Measurements from ENCODE around the gene PLS1.
A peak's percentile ranks its signal among the peaks of the same experiment; 100 is the strongest.

Gene PLS1

GRCh38 chr3:142651711-142652110, 55.5 kb downstream of the PLS1 start:
- in situ Hi-C loops (cut with HindIII; ENCODE audit: low sequenced_read_pairs): no loop called here
- TF ChIP-seq CTCF (IDR thresholded peaks at IDR 0.05; ENCODE audit: low read depth, low read length): no peak
- no peak overlapping the region for H3K4me3 ChIP-seq (ENCODE audit: low read depth, low read length)
- no peak for DNase-seq (ENCODE audit: low read depth, low spot score)

GRCh38 chr3:142652826-142653292, 56.7 kb downstream of the PLS1 start:
- peak; percentile 11 for DNase-seq (ENCODE audit: low read depth, low spot score)
- H3K4me3 ChIP-seq (ENCODE audit: low read depth, low read length): no peak overlapping the region
- no peak for TF ChIP-seq CTCF (IDR thresholded peaks at IDR 0.05; ENCODE audit: low read depth, low read length)
- in situ Hi-C loops (cut with HindIII; ENCODE audit: low sequenced_read_pairs): no loop called here

DNA sequence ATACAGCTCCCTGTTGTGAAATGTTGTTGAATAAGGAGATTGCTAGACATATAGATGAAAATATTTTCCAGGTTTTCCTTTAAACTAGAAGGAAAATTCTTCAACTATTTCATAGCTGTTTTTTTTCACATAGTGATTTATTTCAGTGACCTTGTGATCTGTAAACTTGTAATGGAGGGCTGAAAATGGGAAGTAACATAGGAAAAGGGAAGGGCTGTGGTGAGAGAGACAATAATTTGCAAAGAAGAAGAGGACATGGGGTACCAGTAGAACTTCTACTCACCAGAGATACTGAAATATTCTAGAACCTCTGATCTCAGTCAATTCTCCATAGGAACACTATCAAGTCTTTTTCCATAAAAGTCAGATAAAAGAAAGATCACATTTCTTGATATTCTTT, 60.4 kb downstream of the PLS1 start:
- no peak for TF ChIP-seq CTCF (IDR thresholded peaks at IDR 0.05; ENCODE audit: low read depth, low read length)
- H3K4me3 ChIP-seq (ENCODE audit: low read depth, low read length): no peak overlapping the region
- no peak for DNase-seq (ENCODE audit: low read depth, low spot score)
- in situ Hi-C loops (cut with HindIII; ENCODE audit: low sequenced_read_pairs): no loop called here

DNA sequence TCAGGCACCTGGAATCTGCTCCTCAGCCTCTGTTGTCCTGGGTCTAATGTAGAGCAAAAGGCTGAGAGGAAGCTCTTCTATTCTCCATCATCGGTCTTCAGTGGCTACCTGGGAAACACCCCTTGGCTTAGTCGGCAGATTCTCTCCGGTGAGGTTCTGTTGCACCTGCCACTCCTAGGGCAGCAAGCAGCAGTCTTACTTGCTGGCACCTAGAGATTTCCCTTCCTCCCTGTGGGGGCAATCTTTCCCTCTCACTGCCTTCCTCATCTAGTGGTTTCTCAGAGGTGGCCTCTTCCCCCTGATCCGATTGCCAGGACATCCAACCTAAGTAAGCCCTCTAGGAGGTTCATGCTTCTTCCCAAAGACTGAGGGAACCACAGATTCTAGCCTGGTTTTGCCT, 60.8 kb downstream of the PLS1 start:
- no peak for TF ChIP-seq CTCF (IDR thresholded peaks at IDR 0.05; ENCODE audit: low read depth, low read length)
- H3K4me3 ChIP-seq (ENCODE audit: low read depth, low read length): no peak overlapping the region
- DNase-seq (ENCODE audit: low read depth, low spot score): no peak
- in situ Hi-C loops (cut with HindIII; ENCODE audit: low sequenced_read_pairs): no loop called here

DNA sequence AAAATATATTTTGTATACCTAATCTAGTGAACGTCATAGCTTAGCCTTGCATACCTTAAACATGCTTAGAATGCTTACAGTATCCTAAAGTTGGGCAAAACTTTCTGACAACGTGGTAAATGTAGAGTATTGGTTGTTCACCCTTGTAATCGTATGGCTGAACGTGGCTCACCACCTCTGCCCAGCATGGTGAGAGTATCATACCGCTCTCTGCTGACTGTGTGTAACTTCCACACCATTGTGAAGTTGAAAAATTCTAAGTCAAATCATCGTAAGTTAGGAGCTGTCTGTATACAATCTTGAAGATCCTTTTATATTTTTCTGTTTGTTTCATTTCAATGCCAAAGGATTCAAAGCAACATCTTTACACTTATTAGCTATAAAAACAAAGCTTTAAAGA, 64.2 kb downstream of the PLS1 start:
- no peak overlapping the region for H3K4me3 ChIP-seq (ENCODE audit: low read depth, low read length)
- in situ Hi-C loops (cut with HindIII; ENCODE audit: low sequenced_read_pairs): no loop called here
- DNase-seq (ENCODE audit: low read depth, low spot score): no peak
- no peak for TF ChIP-seq CTCF (IDR thresholded peaks at IDR 0.05; ENCODE audit: low read depth, low read length)

- H3K4me3 ChIP-seq (ENCODE audit: low read depth, low read length): no peak overlapping the region
- in situ Hi-C loops (cut with HindIII; ENCODE audit: low sequenced_read_pairs): no loop called here
- no peak for DNase-seq (ENCODE audit: low read depth, low spot score)
- TF ChIP-seq CTCF (IDR thresholded peaks at IDR 0.05; ENCODE audit: low read depth, low read length): no peak
Measured at GRCh38 chr3:142660893-142661292, 64.7 kb downstream of the PLS1 start.

DNA sequence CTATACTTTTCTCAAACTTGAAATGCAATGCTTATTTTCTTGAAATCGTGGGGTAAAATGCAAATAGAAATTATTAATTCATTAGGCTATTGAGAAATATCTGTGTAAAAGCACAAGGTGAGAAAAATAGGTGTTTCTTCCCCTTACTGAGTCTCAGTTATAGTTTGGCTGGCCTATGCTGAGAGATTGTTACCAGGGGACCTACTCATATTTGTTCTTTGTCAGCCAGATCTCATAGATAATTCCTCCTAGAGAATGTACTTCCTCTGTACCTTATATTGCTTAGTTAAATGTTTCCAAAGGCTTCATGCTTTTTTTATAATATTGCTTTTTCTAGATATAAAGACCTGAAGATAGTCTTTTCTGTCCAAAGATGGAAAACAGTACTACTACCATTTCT, 67.7 kb downstream of the PLS1 start:
- no peak for DNase-seq (ENCODE audit: low read depth, low spot score)
- TF ChIP-seq CTCF (IDR thresholded peaks at IDR 0.05; ENCODE audit: low read depth, low read length): no peak
- no peak overlapping the region for H3K4me3 ChIP-seq (ENCODE audit: low read depth, low read length)
- in situ Hi-C loops (cut with HindIII; ENCODE audit: low sequenced_read_pairs): no loop called here

Data from astrocyte of the spinal cord (primary cell).